HG02973 (cell line): ENCODE measurements around the gene UHRF1.
"Not testable (repeated sequence)": the region's sequence is repeated elsewhere in the genome, so short reads cannot be mapped to it uniquely, and the experiment has no call there.

Experiments used
- ATAC-seq: cut with Tn5 transposase; IDR thresholded peaks from one replicate; pipeline ENCODE4 v1.9.1; 2021; ENCODE audit warnings: moderate library complexity; ENCODE audit not compliant: unreplicated experiment

UHRF1 gene

GRCh38 chr19:4970558-4971423, 61.5 kb downstream of the UHRF1 start:
- ATAC-seq, result no peak

GRCh38 chr19:4971424-4971793, 62.1 kb downstream of the UHRF1 start:
- ATAC-seq, result no peak

- no peak for ATAC-seq
Observed at GRCh38 chr19:4971816-4972495, 62.7 kb downstream of the UHRF1 start.

GRCh38 chr19:4972509-4973230, 63.4 kb downstream of the UHRF1 start:
- no peak for ATAC-seq

GRCh38 chr19:4974880-4975469, 65.7 kb downstream of the UHRF1 start:
- ATAC-seq, result no peak

GRCh38 chr19:4975601-4976000, 66.3 kb downstream of the UHRF1 start:
- ATAC-seq, result not testable (repeated sequence)

- no peak for ATAC-seq
Observed at GRCh38 chr19:4976401-4977298, 67.3 kb downstream of the UHRF1 start.

- ATAC-seq, result no peak
Observed at GRCh38 chr19:4977299-4978174, 68.2 kb downstream of the UHRF1 start.

- ATAC-seq, result no peak
Observed at GRCh38 chr19:4979211-4979807, 70.0 kb downstream of the UHRF1 start.

GRCh38 chr19:4980067-4980466, 70.8 kb downstream of the UHRF1 start:
- no peak for ATAC-seq

GRCh38 chr19:4980838-4981680, 71.8 kb downstream of the UHRF1 start:
- ATAC-seq, result no peak

GRCh38 chr19:4981681-4981958, 72.3 kb downstream of the UHRF1 start:
- ATAC-seq, result no peak

GRCh38 chr19:4983346-4984105, 74.2 kb downstream of the UHRF1 start:
- no peak for ATAC-seq

- ATAC-seq, result no peak
Observed at GRCh38 chr19:4984106-4984380, 74.7 kb downstream of the UHRF1 start.

- no peak for ATAC-seq
Observed at GRCh38 chr19:4984438-4984990, 75.2 kb downstream of the UHRF1 start.

GRCh38 chr19:4985551-4985991, 76.3 kb downstream of the UHRF1 start:
- ATAC-seq, result no peak

GRCh38 chr19:4986056-4986455, 76.8 kb downstream of the UHRF1 start:
- no peak for ATAC-seq
